Stimulated activated CD8-positive, alpha-beta memory T cell treated with anti-CD3 and anti-CD28 coated beads, Interleukin-15, amount 100 ng/mL, for 24 hours (primary cell): ENCODE data around the gene C2orf72.
"Not testable (repeated sequence)": the region's sequence is repeated elsewhere in the genome, so short reads cannot be mapped to it uniquely, and the experiment has no call there.

ENCODE experiments used
- DNase-seq: peaks from one replicate; pipeline ENCODE4 v3.0.0-alpha.2; 2020; ENCODE audit warnings: low read depth

Gene C2orf72

GRCh38 chr2:231015478-231015877, 21.8 kb upstream of the C2orf72 start:
- DNase-seq = no peak

GRCh38 chr2:231015926-231016325, 21.4 kb upstream of the C2orf72 start:
- no peak for DNase-seq

GRCh38 chr2:231016566-231017230, 20.6 kb upstream of the C2orf72 start:
- no peak for DNase-seq

GRCh38 chr2:231017231-231017598, 20.1 kb upstream of the C2orf72 start:
- no peak for DNase-seq

GRCh38 chr2:231018184-231018583, 19.1 kb upstream of the C2orf72 start:
- DNase-seq = no peak

DNA sequence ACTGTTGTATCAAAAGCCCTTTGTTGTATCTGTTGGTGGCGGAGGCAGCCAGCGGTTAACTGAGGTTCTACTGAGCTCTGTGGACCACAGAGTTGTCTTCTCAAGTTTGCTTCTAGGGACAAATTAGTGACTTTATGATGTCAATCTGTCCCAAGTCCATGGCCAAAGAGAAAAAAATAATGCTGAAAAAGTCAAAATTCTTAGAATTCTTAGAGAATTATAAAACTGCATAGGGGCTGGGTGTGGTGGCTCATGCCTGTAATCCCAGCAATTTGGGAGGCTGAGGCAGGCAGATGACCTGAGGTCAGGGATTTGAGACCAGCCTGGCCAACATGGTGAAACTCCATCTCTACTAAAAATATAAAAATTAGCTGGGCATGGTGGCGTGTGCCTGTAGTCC, 12.3 kb upstream of the C2orf72 start:
- not testable (repeated sequence) for DNase-seq

DNA sequence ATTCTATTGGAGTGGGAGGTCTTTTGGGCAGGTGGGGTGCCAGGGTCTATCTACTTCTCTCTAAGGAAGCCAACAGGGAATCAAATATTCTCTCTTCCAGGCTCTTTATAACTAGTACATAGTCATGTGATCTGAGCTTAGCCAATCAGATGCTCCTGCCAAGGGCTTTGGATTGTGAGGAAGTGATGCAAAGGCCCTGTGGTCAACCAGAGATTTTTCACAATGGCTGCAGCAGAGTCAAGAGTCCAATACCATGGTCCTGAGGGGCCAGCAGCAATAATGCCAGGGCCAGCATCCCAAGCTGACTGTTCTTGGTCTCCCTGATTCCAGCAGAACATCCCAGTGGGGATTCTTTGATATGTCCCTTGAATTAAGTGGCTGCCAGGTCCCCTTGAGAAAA, 8.4 kb upstream of the C2orf72 start:
- DNase-seq = no peak

DNA sequence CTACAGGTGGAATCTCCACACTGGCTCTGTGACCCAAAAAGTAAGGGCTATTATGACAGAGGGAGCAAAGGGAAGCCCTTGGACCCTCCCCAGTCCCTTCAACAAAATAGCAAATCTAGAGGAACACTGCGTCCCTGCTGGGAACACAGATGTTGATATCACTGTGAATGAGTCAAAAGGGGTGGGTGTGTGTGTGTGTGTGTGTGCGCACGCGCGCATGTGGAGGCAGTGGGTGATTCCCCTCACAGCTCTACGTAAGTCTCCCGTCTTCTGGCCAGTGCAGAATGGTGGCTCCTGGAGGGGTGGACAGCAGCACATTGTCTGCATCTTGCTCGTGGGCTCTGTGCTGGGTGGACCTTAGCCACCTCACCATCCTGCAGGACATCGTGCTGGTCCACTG, 7.8 kb upstream of the C2orf72 start:
- no peak for DNase-seq

- DNase-seq = no peak
Observed at GRCh38 chr2:231030725-231031124, 6.6 kb upstream of the C2orf72 start.

- DNase-seq = no peak
Observed at GRCh38 chr2:231032575-231033140, 4.7 kb upstream of the C2orf72 start.

DNA sequence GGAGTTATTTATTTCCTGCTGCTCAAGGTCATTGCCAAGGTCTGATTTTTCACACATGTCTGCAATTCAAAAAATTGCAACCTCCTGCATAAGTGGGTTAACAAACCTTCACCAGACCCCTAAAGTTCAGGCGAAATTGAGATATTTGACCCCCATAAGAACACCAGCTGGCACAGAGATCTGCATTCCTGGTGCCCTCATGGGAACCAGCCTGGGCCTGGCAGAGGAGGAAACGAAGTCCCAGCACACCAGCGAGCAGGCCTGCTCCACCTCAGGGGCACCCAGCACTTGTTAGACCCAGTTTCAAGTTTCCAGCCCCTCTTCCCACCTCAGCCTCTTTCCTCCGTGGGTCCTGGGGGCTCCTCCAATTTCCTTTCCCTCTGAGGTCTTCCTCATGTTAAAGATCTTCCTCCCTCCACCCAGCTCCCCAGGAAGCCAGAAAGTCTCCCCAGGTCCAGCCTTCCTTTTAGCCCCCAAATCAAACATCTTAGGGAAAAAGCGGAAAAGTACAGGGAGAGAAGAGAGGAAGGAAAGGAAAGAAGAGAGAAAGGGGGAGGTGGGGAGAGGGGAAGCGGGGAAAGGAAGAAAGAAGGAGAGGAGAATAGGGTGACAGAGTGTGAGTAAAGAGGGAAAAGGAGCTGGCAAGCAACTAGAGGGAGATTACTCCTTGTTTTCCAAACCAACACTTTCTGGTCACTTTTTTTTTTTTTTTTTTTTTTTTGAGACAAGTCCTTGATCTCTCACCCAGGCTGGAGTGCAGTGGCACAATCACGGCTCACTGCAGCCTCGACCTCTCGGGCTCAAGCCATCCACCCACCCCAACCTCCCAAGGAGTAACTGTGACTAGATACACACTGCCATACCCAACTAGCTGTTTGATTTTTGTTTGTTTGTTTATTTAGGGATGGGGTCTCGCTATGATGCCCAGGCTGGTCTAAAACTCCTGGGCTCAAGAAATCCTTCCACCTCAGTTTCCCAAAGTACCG, 3.9 kb upstream of the C2orf72 start:
- DNase-seq = no peak

GRCh38 chr2:231034291-231034882, 2.9 kb upstream of the C2orf72 start:
- DNase-seq = no peak

DNA sequence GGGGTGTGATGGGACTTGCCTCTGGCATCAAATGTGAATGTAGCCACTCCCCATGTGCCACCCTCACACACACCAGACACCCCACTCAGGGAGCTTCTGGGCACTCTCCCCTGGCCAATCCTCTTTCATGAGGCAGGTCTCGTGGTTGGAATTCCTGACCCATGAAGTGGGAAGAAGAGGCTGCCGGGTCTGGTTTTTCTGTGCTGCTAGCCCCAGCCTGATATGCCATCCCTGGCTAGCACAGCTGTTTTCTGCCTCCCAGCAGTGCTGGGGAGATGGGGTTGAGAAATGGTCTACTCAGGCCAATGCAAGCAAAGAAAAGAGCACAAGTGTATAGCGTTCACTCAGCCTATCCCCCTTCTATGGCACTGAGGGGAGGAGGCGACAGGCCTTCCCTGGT, 1.2 kb upstream of the C2orf72 start:
- DNase-seq = no peak

DNA sequence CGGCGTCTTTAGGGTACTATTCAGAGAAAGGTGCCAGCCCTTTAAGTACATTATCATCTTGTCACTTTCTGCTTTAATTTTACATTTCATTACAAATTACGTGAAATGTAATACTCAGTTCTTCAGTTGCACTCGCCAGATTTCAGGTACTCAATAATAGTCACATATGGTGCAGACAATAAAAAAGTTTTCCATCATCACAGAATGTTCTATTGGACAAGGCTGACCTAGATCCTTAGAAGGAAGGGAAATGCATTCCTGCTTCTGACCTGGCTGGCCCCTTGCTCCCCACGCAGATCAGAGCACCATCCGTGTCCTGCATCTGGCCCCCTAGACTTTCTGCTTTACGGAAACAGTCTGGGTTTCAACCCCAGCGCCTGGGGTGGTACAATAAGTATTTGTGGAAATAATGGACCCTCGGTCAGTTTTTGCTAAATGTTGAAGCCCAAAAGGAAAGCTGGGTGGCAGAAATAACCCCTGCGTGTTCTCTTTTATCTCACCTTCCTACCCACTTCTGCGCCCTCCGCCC, 681 bp upstream of the C2orf72 start:
- no peak for DNase-seq

GRCh38 chr2:231037731-231038482, 584 bp downstream of the C2orf72 start:
- no peak for DNase-seq

DNA sequence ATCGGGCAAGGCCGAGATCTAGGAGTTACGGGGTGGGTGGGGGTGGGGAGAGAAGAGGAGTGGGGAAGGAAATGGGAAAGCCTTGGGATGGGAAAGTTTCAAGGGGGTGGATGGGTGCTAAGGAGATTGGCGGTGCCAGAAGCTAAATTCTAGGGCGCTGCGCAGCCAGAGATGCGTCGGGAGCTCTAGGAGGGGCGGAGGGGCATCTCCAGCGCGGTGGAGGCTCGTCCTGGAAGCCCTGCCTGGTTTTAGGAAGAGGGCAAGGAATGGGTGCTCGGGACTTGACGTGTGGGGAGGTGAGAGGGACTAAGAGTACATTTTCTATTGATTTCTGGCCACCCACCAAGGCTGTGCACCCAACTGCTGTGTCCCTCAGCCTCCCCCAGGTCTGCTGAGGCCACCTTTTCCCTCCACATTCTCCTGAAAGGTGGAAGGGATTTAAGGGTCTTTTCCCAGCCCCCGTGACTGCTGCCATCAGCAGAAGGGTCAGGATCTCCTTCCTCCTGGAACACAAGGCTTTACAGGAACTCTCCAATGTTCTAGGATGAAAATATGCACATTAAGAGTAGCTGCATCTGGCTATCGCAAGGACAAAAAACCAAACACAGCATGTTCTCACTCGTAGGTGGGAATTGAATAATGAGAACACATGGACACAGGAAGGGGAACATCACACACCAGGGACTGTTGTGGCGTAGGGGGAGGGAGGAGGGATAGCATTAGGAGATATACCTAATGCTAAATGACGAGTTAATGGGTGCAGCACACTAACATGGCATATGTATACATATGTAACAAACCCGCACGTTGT, 1.4 kb downstream of the C2orf72 start:
- DNase-seq = no peak

DNA sequence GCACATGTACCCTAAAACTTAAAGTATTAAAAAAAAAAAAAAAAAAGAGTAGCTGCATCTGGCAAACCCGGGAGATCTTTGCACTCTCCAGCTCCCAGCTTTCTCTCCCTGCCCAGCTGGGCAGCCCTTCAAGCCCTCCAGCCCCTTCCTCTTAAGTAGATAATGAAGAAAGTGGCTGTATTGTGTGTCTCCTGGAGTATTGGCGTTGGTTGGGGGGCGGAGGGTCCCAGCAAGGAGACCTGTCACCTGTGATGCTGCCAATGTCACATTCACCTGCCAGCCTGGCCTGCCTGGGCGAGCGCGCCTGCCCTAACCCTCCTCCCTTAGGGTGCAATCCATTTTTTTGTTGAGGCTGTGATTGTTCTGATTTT, 2.0 kb downstream of the C2orf72 start:
- DNase-seq = no peak

GRCh38 chr2:231039821-231040364, 2.6 kb downstream of the C2orf72 start:
- no peak for DNase-seq

DNA sequence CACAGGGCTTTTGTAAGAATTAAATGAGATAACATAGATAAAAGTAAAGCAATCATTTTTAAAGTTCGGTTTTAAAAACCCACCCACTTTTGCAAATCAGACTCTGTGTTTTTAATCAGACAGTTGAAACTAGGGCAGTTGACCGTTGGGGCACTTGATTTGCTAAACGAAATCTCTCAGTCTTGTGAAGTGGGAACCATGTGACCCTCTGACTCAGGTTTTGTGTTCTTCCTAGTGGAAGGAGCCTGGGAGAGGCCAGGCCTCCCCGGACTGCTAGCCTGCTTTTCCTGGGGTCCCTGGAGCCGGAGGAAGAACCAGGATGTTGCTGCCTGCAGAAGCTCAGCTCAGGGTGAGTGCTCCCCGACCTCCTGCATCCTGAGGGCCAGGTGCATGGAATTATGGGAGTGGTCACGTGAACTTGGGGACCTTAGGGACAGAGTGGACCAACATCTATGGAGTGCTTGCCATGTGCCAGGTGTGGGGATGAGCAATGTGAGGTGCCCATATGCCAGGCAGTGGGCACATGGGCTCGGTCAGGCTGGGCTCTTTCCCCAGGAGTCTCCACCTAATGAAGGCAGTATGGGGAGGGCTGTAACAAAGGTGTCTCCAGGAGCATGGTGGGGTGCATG, 3.9 kb downstream of the C2orf72 start:
- DNase-seq = no peak

GRCh38 chr2:231043796-231044195, 6.5 kb downstream of the C2orf72 start:
- no peak for DNase-seq
